ENCODE measurements around the gene TNFAIP8L2.

Gene TNFAIP8L2

GRCh38 chr1:151156515-151156819 is at the start of gene TNFAIP8L2:
Gene TNFAIP8L2, plus strand, starts transcription at chr1:151156649. Its CDS starts 2,049 bp downstream, at chr1:151158698.
- DNase-seq, result no peak

- no peak for DNase-seq
These were observed 49.6 kb upstream of the TNFAIP8L2 start for GRCh38 chr1:151106894-151107293.

- DNase-seq, result no peak
These were observed 48.1 kb upstream of the TNFAIP8L2 start for GRCh38 chr1:151108331-151108730.

DNA sequence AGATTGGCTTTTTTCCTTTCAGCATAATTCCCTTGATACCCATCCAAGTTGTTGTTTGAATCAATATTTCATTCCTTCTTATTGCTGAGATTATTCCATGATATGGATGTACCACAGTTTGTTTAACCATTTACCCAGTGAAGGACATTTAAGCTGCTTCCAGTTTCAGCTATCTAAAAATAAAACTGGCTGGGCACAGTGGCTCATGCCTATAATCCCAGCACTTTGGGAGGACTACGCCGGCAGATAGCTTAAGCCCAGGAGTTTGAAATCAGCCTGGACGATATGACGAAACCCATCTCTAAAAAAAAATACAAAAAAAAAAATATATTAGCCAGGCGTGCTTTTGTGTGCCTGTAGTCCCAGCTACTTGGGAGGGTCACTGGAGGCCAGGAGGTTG is 42.6 kb upstream of the TNFAIP8L2 start:
- DNase-seq, result no peak

DNA sequence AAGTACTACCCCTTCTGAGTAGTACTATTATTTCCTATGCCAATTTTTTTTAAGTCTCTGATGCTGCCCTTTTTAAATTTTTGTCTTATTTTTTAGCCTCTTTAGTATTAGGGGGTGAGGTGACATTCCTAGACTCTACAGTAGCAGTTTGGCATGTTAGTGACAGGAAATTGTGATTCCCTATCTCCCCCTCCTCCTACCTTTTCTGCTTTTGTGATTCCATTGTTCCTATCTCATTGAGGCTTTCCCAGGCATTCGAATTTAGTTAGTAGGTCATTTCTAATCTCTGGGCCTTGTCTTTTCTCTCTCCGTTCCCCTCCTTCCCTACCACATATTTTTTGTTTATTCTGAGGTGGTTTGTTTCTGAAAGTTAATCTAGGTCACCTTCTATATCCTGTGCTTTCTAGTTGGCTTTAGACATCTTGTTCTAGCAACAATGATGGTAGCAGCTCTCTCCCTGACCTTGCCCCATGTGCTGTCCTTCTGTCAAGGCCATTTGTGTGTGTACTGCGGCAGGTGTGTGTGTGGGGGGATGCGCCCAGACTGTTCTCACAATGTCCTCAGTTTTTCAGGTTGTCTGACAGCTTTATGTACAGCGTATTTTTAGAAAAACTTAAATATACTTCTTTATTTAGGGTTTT is 31.6 kb upstream of the TNFAIP8L2 start:
- no peak for DNase-seq

GRCh38 chr1:151128800-151129199 is 27.6 kb upstream of the TNFAIP8L2 start:
- no peak for DNase-seq

DNA sequence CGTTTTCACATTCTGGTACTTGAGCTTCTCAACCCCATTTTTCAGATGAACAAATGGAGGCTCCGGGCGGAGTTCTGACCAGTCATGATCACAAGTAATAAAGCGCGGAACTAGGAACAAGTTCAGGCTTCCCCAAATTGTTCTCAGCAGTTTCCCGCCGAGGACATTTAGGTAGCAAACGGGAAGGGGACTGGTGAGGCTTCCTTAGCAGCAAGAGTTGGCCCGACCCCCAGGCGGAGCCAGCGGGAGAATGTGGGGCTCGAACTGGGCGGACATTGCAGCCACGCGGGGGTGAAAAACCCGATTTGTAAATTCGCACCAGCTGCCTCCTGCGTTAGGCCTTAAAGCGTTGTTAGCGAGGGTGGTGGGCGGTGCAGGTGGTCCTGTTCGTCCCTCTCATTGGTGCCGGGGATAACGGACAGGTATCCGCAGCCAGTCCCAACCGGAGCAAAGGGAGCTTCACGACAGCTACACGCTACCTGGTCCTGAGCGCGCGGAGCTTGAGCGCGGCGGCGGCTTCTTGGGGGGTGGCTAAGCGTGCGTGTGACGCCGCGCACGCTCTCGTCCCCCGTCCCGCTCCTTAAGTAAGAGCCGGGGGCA is 25.4 kb upstream of the TNFAIP8L2 start:
- DNase-seq, result no peak

DNA sequence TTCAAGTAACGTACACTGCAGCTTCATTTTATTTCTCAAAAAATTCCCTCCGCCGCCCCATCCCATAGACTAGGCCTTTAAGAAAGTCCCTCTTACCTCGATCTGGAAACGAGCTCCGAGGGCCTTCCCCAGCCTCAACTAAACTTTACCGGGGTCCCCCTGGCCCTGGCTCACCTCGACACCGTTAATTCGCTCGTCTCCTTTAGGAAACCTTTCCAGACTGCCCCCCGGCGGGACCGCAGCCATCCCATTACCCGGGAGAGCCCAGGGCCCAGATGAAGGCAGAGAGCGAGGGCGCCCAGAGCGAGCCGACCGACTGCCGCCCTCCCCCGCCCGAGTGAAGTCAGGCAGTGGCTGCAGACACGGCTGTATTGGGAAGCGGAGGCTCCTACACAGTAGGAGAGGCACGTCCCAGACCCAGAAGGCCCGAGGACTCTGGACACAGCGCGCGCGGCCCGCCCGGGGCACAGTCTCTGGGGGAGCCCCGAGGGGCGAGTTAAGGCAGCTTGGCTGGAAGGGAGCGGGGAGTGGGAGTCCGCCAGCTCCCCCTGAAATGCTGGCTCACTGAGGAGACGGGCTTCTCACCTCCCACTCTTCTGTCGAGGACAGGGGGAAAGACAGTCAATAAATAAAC is 24.6 kb upstream of the TNFAIP8L2 start:
- no peak for DNase-seq

DNA sequence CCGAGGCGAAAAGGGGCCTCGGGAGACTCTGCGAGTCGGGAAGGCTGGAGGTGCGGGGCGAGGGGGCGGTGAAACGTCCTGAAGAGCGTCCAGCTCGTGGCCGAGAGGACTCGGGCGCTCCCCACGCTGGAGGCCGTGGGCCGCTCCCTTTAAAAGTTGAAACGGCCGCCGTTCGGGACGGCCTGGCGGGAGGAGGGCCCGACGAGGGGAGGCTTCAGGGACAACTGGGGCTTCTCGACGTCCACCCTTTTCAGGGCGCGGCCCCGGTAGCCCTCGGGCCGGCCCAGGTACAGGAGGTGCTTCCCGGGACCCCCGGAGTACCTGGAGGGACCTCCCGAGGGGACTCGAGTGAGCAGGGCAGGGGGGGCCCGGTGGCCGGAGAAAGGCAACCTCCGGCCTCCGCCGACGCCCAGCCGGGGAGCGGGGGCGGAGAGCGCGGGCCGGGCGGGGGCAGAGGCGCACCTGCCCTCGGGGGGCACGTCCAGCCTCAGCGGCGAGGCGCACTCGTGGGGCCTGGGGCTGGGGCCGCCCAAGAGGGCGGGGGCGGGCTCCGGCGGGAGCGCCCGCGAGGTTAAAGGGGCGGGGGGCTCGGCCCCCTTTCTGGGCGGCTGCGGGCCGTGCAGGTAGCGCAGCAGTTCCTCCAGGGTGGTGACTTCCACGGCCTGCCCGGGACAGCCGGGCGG is 24.0 kb upstream of the TNFAIP8L2 start:
- DNase-seq, result no peak

GRCh38 chr1:151133018-151133806 is 23.2 kb upstream of the TNFAIP8L2 start:
- no peak for DNase-seq

DNA sequence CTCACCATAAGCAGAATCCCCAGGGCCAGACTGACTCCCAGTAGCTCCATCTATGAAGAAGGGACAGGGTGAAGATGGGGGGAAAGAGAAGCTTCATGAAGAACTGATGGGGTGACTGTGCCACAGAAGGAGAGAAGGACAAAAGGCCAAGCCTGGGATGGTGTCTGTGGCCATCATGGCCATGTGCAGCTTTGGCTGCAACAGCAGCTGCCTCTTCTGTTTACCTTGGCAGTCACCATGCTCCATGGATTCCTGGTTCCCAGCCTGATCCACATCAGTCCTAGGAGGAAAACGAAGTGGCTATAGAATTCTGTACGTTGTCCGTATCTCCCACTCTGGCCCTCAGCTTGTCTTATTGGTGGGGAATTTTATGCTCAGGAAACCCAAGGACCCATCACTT is 22.1 kb upstream of the TNFAIP8L2 start:
- no peak for DNase-seq

- no peak for DNase-seq
These were observed 21.5 kb upstream of the TNFAIP8L2 start for GRCh38 chr1:151134991-151135390.

GRCh38 chr1:151135433-151136385 is 20.7 kb upstream of the TNFAIP8L2 start:
- no peak for DNase-seq

GRCh38 chr1:151137789-151138188 is 18.7 kb upstream of the TNFAIP8L2 start:
- DNase-seq, result no peak

DNA sequence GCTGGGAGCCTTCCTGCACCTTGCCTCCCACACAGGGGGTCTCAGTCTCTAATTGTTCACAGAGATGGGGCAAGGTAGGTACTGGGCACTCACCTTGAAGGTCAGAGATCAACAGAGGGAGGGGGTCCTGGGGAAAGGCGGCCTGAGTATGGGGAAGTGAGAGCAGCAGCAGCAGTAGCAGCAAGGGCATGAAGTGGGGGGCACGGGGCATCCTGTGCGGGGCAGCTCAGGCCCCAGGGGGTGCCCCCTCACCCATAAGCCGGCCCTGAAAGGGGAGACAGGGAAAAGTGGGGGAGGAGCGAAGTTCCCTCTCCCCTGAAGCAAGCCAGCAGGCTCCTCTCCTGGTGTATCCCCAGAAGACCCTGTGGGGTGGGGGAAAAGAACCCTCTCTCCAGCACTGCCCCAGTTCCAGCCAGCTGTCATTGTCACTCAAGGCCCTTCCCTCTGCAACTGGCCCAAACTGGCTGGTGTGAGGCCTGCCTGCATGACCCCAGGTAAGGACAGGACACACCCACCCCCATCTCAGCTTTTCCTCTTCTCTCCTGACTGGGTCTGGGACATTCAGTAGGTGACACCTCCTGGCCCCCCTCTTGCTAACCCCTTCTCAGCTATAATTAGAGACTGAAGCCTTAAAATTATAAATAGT is 13.9 kb upstream of the TNFAIP8L2 start:
- no peak for DNase-seq

DNA sequence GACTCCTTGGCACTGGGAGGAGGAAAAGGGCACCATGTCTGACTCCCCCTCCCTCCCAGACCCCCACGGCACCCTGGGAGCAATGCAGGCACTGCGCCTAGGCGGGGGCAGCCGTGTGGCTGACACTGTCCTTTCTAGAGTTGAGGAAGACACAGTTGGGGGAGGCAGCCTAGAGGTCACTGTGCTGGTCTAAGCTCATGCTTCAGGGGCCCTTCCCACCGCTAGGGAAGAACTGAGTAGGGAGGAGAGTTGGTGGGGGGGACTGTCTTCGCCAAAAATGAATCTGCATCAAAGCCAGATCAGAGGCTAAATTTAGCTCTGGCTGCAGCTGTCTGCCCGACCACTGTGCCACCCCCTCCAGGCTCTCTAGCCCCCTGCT is 13.4 kb upstream of the TNFAIP8L2 start:
- DNase-seq, result no peak

DNA sequence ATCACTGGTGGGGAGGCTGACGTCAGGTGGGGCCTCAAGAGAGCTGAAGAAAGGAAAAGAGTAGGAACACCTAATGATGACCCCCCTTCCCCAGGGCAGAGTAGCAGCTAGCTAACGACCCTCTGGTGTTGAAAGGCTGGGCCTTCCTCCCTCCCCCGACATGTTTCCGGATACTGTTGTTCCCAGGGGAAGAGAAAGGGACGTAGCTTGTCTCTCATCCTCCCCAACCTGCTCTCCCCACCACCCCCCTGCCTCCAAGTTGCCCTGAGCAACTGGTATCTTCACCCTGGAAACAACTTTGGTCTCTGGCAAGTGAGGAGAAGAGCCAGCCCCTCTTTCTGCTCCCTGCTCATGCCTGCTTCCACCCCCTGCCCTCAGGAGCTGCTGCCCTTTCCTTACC is 12.5 kb upstream of the TNFAIP8L2 start:
- no peak for DNase-seq

DNA sequence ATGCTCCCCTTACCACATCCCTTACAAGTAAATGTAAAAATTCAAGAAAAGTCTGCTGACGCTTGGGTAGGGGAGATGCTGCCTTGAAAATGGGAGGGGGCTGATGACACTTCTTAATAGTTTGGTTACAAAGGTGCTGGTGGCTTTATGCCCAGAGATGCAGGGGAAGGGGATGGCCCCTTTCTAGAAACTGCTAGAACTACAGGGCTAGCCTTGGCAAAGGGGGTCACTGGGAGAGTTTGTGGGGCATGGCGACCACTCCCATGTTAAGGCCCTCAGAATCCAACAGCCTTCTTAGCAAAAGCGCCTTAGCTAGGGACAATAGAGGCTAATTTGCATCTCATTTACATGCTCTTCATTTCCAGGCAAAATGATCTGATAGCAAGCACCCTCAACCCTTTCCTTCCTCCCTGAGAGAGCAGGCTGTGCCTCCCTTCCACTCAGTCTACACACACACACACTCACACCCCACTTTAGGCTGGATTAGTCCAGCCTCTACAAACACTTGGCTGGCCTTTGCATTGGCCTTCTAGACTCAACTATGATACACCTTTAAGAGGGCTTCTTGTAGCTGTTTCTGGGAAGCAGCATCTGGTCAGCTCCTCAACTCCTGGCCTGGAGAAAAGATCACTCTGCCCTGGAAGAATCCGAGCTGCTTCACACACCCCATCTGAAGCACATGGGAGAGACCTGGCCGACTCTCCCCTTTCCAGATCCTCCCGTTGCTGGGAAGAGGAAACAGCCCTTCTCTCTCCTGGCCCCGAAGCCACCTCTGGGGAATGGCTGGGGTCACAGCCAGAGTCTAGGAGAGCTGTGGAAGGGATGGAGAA is 11.8 kb upstream of the TNFAIP8L2 start:
- no peak for DNase-seq

DNA sequence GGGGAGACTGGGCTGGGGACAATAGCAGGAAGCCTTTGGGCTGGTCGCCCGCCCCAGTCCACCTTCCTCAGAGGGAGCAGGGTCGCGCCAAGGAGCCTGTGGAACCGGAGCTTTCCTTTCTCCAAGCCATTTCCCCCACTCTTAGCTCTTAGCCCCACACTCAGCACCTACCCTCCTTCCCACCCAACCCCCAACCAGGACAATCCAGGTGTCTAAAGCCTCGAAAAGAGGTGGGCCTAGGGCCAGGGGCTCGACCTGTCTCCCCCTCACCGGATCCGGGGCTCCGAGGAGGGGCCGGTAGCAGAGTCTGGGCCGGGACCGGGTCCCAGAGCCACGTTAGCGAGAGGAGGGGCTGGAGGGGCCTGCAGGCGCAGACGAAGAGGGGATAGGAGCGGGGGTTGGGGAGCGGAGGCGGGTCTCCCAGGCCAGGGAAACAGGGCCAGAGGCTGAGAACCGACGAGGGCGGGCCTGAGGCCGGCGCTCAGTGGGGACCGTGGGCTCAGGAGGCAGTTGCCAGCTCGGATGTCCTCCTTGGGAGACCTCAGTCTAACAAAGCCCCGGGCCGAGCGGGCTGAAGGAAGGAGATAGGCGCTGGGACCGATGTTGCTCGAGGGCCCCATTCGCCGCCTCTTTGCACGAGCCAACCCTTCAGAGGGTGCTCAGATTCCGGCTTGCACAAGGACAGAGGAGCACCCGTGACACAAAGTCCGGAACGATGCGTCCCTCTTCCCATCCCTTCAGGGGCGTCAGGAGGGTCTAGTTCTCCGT is 11.0 kb upstream of the TNFAIP8L2 start:
- DNase-seq, result no peak

GRCh38 chr1:151146072-151146411 is 10.4 kb upstream of the TNFAIP8L2 start:
- no peak for DNase-seq
